ENCODE results near the gene RNFT2. TPM values are rescaled to one million over a fixed set of nuclear protein-coding genes. Genes with fewer than 3 reads are reported as not detected.

Gene RNFT2
- total RNA-seq, 1 donor from 2014 or later = 9.6 TPM

- no peaks in the 10 kb centered on the region for H3K4me1 Mint-ChIP-seq (ENCODE audit: unreplicated experiment)
- H3K27me3 Mint-ChIP-seq (ENCODE audit: unreplicated experiment) = no peaks in the 10 kb centered on the region
- TF ChIP-seq, protein P1, sequence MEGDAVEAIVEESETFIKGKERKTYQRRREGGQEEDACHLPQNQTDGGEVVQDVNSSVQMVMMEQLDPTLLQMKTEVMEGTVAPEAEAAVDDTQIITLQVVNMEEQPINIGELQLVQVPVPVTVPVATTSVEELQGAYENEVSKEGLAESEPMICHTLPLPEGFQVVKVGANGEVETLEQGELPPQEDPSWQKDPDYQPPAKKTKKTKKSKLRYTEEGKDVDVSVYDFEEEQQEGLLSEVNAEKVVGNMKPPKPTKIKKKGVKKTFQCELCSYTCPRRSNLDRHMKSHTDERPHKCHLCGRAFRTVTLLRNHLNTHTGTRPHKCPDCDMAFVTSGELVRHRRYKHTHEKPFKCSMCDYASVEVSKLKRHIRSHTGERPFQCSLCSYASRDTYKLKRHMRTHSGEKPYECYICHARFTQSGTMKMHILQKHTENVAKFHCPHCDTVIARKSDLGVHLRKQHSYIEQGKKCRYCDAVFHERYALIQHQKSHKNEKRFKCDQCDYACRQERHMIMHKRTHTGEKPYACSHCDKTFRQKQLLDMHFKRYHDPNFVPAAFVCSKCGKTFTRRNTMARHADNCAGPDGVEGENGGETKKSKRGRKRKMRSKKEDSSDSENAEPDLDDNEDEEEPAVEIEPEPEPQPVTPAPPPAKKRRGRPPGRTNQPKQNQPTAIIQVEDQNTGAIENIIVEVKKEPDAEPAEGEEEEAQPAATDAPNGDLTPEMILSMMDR (IDR thresholded peaks at IDR 0.05) = no peak
- no peak overlapping the region for H3K27ac Mint-ChIP-seq (ENCODE audit: unreplicated experiment)
- no peak for DNase-seq (ENCODE audit: extremely low spot score, unreplicated experiment)
- no peaks in the 10 kb centered on the region for H3K36me3 Mint-ChIP-seq (ENCODE audit: unreplicated experiment)
- no peak overlapping the region for H3K4me3 Mint-ChIP-seq (ENCODE audit: unreplicated experiment)
- no peaks in the 10 kb centered on the region for H3K9me3 Mint-ChIP-seq (ENCODE audit: unreplicated experiment)
Measured at GRCh38 chr12:116766746-116767145, 28.6 kb downstream of the RNFT2 start.

- Mint-ChIP-seq H3K27me3 (ENCODE audit: unreplicated experiment) (no peaks in the 10 kb centered on the region), H3K36me3 (ENCODE audit: unreplicated experiment) (no peaks in the 10 kb centered on the region), H3K4me3 (ENCODE audit: unreplicated experiment) (no peak overlapping the region), H3K27ac (ENCODE audit: unreplicated experiment) (no peak overlapping the region), H3K9me3 (ENCODE audit: unreplicated experiment) (no peaks in the 10 kb centered on the region), H3K4me1 (ENCODE audit: unreplicated experiment) (no peaks in the 10 kb centered on the region)
- TF ChIP-seq, protein P1 (IDR thresholded peaks at IDR 0.05) = no peak
- no peak for DNase-seq (ENCODE audit: extremely low spot score, unreplicated experiment)
Measured at GRCh38 chr12:116771651-116772050, 33.5 kb downstream of the RNFT2 start.

- Mint-ChIP-seq H3K36me3 (ENCODE audit: unreplicated experiment) (no peaks in the 10 kb centered on the region), H3K27me3 (ENCODE audit: unreplicated experiment) (no peaks in the 10 kb centered on the region), H3K4me3 (ENCODE audit: unreplicated experiment) (no peak overlapping the region), H3K4me1 (ENCODE audit: unreplicated experiment) (no peaks in the 10 kb centered on the region), H3K9me3 (ENCODE audit: unreplicated experiment) (no peaks in the 10 kb centered on the region), H3K27ac (ENCODE audit: unreplicated experiment) (no peak overlapping the region)
- TF ChIP-seq, protein P1 (IDR thresholded peaks at IDR 0.05) = no peak
- DNase-seq (ENCODE audit: extremely low spot score, unreplicated experiment) = no peak
Measured at GRCh38 chr12:116773276-116773731, 35.2 kb downstream of the RNFT2 start.

- no peak for DNase-seq (ENCODE audit: extremely low spot score, unreplicated experiment)
- TF ChIP-seq, protein P1 (IDR thresholded peaks at IDR 0.05) = no peak
- no peaks in the 10 kb centered on the region for H3K9me3 Mint-ChIP-seq (ENCODE audit: unreplicated experiment)
- H3K27ac Mint-ChIP-seq (ENCODE audit: unreplicated experiment) = no peak overlapping the region
- H3K4me1 Mint-ChIP-seq (ENCODE audit: unreplicated experiment) = no peaks in the 10 kb centered on the region
- no peaks in the 10 kb centered on the region for H3K36me3 Mint-ChIP-seq (ENCODE audit: unreplicated experiment)
- H3K27me3 Mint-ChIP-seq (ENCODE audit: unreplicated experiment) = no peaks in the 10 kb centered on the region
- H3K4me3 Mint-ChIP-seq (ENCODE audit: unreplicated experiment) = no peak overlapping the region
Measured at GRCh38 chr12:116774020-116774419, 35.9 kb downstream of the RNFT2 start.

GRCh38 chr12:116777245-116777644 is 39.1 kb downstream of the RNFT2 start:
- DNase-seq (ENCODE audit: extremely low spot score, unreplicated experiment) = no peak
- Mint-ChIP-seq H3K27me3 (ENCODE audit: unreplicated experiment) (no peaks in the 10 kb centered on the region), H3K4me3 (ENCODE audit: unreplicated experiment) (no peak overlapping the region), H3K36me3 (ENCODE audit: unreplicated experiment) (no peaks in the 10 kb centered on the region), H3K4me1 (ENCODE audit: unreplicated experiment) (no peaks in the 10 kb centered on the region), H3K27ac (ENCODE audit: unreplicated experiment) (no peak overlapping the region), H3K9me3 (ENCODE audit: unreplicated experiment) (no peaks in the 10 kb centered on the region)
- TF ChIP-seq, protein P1 (IDR thresholded peaks at IDR 0.05) = no peak

All from osteocyte (in vitro differentiated cells).